Measurements from ENCODE around the gene DOCK3.
"Not testable (repeated sequence)": the region's sequence is repeated elsewhere in the genome, so short reads cannot be mapped to it uniquely, and the experiment has no call there.

DNA sequence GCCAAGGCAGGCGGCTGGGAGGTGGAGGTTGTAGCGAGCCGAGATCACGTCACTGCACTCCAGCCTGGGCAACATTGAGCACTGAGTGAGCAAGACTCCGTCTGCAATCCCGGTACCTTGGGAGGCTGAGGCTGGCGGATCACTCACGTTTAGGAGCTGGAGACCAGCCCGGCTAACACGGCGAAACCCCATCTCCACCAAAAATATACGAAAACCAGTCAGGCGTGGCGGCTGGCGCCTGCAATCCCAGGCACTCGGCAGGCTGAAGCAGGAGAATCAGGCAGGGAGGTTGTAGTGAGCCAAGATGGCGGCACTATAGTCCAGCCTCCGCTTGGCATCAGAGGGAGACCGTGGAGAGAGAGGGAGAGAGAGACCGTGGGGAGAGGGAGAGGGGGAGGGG, 129.6 kb downstream of the DOCK3 start:
- not testable (repeated sequence) for TF ChIP-seq POLR2A (IDR thresholded peaks at IDR 0.05; ENCODE audit: low read depth, low read length); EZH2 (IDR thresholded peaks at IDR 0.05; ENCODE audit: borderline replicate concordance, low read depth, low read length, severe bottlenecking); CTCF (IDR thresholded peaks at IDR 0.05; ENCODE audit: extremely low read depth in 1 of 2, insufficient read depth in 1 of 2, low read depth in 1 of 2, low read length in 2 of 2); MAX (IDR thresholded peaks at IDR 0.05; ENCODE audit: insufficient read depth, insufficient read length); POLR2AphosphoS5 (IDR thresholded peaks at IDR 0.05; ENCODE audit: insufficient read depth, low read depth, low read length); MYC (IDR thresholded peaks at IDR 0.05; ENCODE audit: low read depth, low read length); GATA2 (IDR thresholded peaks at IDR 0.05; ENCODE audit: insufficient read depth, insufficient read length, low read depth, low read length); FOS (IDR thresholded peaks at IDR 0.05; ENCODE audit: borderline replicate concordance, insufficient read depth, low read length); JUN (IDR thresholded peaks at IDR 0.05; ENCODE audit: borderline replicate concordance, insufficient read depth, insufficient read length, low read depth)

All from endothelial cell of umbilical vein (primary cell).